ES-I3 (cell line): ENCODE data around the gene BACE2.

ENCODE experiments used
- H3K36me3 ChIP-seq: 2 replicates; pipeline ENCODE4 v1.6.1; 2013; ENCODE audit warnings: mild to moderate bottlenecking, low read length, control low read depth, moderate library complexity; ENCODE audit not compliant: insufficient read depth
- H3K4me1 ChIP-seq: 2 replicates; pipeline ENCODE4 v1.6.1; 2013; ENCODE audit warnings: mild to moderate bottlenecking, control low read depth, low read length; ENCODE audit not compliant: insufficient read depth
- H3K9ac ChIP-seq: 2 replicates; pipeline ENCODE4 v1.6.1; 2013; ENCODE audit warnings: low read depth, mild to moderate bottlenecking, low read length, moderate library complexity
- H3K9me3 ChIP-seq: 2 replicates; pipeline ENCODE4 v1.6.1; 2013; ENCODE audit warnings: mild to moderate bottlenecking, low read length, moderate library complexity; ENCODE audit not compliant: control insufficient read depth, insufficient read depth

The BACE2 gene

DNA sequence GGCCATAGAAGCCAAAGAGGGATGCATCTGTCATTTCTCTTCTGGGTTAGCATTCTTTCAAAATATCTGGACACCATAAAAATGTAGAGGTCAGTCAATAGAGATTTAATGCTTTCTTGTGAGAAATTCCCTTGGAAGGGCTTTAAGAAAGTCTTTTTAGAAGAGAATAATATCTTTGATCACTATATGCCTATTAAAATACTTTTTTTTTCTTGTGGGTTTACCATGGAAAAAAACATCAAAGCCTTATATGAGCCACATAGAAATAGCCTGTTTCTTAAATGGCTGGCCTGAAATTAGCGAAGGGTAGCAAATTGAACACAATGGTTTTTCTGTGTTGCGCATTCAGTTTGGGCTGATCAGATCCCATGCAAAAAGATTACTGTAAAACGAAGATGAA, 36.8 kb downstream of the BACE2 start:
- Histone ChIP-seq H3K4me1 (0 out of 2 replicates have a peak, but pooled peaks cover 6% of the 10 kb centered on the region), H3K9me3 (no peaks in the 10 kb centered on the region; the same call in 1 of the 2 replicates), H3K36me3 (no peaks in the 10 kb centered on the region; the same call in 1 of the 2 replicates), H3K9ac (no peak overlapping the region)

DNA sequence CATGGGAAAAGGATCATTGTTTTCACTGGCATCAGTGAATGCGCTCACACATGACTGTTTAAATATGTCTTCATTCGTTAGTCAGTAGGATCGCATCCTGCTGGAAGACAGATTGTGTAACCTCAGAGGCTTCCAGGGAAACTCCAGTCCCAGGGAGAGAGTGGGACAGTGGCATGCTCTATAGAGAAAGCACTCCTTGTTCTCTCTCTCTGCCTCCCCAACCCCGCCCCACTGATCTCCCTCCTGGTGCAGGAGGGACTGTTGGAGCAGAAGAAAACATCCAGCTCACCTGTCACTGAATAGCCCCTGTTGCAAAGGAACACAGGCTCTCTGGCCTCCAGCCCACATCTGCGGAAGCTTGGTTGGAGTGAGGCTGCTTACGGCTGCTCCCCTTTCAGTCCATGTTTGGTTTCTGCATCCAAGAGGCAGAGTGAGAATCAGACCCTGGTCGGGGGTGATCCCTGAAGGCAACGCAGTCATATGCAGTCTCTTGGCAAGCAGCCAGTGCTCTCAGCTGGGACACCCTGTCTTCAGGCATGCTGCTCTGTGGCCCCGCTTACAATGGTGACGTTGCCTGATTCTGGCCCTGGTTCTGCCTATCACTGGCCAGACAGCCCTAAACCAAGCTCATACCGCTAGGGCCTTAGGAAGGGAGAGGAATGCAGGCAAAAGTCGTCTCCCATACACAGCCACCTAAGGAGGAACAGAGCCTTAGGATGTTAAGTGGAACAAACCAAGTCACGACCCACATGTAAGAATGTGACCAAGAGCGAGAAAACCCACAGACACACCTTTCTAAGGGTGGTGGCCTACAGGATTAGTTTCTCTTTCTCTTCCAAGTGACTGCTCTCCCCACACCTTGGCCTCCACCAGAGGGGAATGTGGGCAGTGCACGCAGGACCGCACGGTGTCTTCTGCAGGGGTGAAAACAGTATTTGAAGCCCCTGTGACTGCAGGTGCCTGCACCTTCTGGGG, 39.7 kb downstream of the BACE2 start:
- Histone ChIP-seq H3K36me3 (no peaks in the 10 kb centered on the region; the same call in 1 of the 2 replicates), H3K4me1 (0 out of 2 replicates have a peak, but pooled peaks cover 6% of the 10 kb centered on the region), H3K9me3 (no peaks in the 10 kb centered on the region; the same call in 1 of the 2 replicates), H3K9ac (no peak overlapping the region)

DNA sequence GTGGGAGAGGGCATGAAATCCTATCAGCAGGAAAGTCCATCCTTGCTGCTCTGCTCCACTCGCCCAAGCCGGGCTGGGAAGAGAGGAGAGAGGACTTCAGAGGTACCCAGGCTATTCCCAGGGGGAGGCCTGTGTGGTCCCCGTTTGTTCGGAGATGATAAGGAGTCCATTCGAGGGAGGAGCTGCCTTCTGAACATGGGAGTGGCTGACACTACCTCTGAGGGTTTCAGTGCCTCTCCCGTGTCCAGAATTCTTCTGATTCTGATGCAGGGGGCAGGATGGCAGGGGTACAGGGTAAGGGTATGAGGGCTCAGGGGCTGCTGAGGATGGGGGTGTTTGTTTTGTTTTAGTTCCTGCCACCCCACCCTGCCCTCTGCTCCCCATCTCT, 40.4 kb downstream of the BACE2 start:
- no peaks in the 10 kb centered on the region; the same call in 1 of the 2 replicates for H3K36me3 ChIP-seq
- 0 out of 2 replicates have a peak, but pooled peaks cover 6% of the 10 kb centered on the region for H3K4me1 ChIP-seq
- H3K9me3 ChIP-seq, result no peaks in the 10 kb centered on the region; the same call in 1 of the 2 replicates
- no peak overlapping the region for H3K9ac ChIP-seq

DNA sequence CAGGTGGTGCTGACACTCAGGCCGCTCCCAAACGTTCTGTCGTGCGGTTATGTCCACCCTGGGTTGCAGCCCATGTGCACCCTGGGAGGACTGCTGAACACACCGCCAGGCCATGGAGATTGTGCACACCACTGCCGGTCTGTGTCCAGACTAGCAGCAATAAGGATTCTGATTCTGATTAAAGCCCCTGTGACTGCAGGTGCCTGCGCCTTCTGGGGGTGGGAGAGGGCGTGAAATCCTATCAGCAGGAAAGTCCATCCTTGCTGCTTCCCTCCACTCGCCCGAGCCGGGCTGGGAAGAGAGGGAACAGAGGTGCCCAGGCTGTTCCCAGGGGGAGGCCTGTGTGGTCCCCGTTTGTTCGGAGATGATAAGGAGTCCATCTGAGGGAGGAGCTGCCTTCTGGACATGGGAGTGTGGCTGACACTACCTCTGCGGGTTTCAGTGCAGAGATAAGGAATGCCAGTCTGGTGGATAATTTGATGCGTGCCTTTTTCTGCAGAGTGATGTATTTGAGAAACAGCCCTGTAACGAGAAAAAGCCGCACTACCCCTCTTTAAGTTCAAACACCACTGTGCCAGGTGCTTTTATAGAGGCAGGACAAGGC, 41.2 kb downstream of the BACE2 start:
- H3K4me1 ChIP-seq, result 0 out of 2 replicates have a peak, but pooled peaks cover 6% of the 10 kb centered on the region
- H3K9ac ChIP-seq, result no peak overlapping the region
- H3K9me3 ChIP-seq, result no peaks in the 10 kb centered on the region; the same call in 1 of the 2 replicates
- no peaks in the 10 kb centered on the region; the same call in 1 of the 2 replicates for H3K36me3 ChIP-seq

DNA sequence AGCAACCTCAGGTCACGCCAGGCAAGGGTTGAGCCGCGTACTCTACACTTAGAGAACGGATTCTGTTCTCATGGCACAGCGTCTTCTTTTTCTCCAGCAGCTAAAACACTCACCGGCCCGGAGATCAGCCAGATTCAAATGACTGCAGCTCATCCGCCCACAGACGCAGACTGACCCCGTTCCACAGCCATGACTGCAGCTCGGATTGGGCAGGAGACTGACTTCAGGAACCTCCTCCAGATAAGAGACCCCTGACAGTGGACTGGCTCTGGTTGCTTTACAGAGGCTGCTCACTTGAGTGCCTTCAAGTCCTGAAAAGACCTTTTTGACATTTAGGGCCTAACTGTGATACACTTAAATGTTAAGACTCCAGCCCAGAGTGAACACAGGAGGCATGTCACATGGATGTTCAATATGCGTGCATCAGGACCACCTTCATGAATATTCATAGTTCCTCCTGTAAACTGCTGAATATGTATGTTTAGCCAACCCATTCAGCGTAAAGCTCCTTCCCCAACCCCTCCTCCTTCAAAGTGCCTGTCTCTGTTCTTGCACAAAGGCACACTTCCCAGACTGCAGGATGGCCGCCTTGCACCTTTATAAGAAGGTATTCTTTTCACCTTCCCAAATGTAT, 42.6 kb downstream of the BACE2 start:
- Histone ChIP-seq H3K9me3 (no peaks in the 10 kb centered on the region; the same call in 1 of the 2 replicates), H3K4me1 (0 out of 2 replicates have a peak, but pooled peaks cover 6% of the 10 kb centered on the region), H3K9ac (no peak overlapping the region), H3K36me3 (no peaks in the 10 kb centered on the region; the same call in 1 of the 2 replicates)

DNA sequence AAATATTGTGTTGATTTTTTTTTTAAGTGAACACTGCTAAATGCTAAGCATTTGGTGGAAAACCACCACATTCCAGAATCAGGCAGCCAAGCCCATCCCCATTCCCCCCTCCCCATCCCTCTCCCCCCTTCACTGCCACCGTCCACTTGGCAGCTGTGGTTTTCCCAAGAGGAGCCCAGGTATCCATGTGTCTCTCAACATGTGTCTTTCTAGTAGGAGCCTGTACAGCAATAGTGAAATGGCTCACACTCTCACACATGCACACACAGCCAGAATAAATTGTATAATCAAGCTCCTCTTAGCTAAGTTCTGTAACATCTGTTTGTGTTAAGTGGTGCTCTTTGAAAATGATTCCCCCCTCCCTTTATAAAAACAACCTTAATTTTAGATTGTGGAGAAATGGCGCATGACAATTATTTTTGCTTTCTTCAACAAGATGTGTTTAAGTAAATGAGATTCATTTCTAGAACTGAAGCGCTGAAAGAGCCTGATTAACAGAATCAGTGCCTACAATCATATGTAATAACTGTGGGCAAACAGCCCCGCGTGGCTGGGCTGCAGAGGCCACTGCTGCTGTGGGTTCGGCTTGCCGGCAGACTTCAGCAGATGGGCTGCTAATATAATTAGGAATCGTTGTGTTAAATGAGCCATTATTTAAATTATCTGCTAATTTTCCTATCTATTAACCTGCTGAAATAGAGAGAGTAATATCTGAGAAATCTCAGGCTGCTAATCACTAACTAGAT, 43.3 kb downstream of the BACE2 start:
- Histone ChIP-seq H3K9ac (no peak overlapping the region), H3K9me3 (no peaks in the 10 kb centered on the region), H3K4me1 (0 out of 2 replicates have a peak, but pooled peaks cover 6% of the 10 kb centered on the region), H3K36me3 (no peaks in the 10 kb centered on the region)

DNA sequence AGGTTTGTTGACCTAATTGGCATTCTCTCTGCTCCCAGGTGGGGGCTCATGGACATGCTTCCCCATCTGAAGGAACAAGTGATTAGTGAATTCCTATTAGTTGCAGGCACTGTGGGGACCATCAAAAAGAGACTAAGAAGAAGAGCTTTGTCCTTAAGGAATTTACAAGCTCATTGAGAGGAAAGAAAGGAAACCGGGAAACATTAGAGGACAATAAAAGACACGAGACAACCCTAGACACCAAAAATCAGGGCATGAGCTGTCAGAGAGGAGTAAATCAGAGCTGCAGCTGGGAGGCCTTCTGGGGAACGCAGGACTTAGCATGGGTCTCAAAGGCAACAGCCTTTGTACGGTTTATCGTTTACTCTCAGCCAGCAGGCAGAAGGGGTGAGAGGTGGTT, 45.1 kb downstream of the BACE2 start:
- no peak overlapping the region for H3K9ac ChIP-seq
- no peaks in the 10 kb centered on the region for H3K4me1 ChIP-seq
- no peaks in the 10 kb centered on the region for H3K36me3 ChIP-seq
- no peaks in the 10 kb centered on the region for H3K9me3 ChIP-seq

DNA sequence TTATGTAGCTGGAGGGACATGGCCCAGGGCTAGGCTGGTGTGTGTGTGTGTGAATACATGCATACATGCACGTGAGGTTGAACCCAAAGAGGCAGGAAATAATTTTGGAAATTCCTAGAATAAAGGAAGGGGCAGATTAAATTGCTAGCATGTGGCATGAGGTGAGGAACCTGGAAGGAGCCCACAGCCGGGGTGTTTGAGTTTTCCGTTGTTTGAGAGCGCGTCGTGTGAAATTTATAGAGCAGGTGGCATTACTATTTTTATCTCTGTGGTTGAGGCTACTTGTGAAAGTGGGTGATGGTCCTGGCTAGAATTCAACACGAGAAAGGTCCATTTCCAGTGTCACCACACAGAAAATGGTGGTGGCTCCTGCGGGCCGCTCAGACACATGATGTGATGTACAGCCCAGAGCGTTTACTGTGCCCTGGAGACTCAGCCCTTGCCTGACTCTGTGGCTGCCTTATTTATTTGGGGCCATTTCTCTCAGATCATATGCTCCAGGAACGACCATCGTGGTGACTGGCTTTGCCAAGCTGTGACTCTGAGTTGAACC, 48.0 kb downstream of the BACE2 start:
- Histone ChIP-seq H3K36me3 (no peaks in the 10 kb centered on the region), H3K9ac (no peak overlapping the region), H3K9me3 (no peaks in the 10 kb centered on the region), H3K4me1 (no peaks in the 10 kb centered on the region; the same call in 1 of the 2 replicates)

DNA sequence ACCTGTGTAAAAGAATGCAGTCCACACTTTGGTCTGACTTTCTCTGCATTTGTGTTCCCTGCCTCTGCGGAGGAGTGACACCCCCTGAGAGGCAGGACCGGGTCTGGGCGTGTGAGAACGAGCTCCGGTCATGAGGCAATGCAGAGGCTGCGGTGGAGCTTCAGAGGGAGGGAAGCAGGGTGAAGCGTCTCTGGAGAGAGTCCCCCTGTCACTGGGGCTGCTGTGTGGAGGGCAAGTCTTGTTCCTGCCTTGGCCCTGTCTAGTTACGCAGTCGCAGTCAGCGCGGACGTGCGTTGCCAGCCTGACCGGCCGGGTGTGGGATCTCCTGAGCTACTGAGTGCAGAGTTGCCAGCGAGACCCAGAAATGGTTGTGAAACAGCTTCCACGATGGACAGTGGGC, 48.5 kb downstream of the BACE2 start:
- Histone ChIP-seq H3K9me3 (no peaks in the 10 kb centered on the region), H3K9ac (no peak overlapping the region), H3K36me3 (no peaks in the 10 kb centered on the region), H3K4me1 (no peaks in the 10 kb centered on the region; the same call in 1 of the 2 replicates)

DNA sequence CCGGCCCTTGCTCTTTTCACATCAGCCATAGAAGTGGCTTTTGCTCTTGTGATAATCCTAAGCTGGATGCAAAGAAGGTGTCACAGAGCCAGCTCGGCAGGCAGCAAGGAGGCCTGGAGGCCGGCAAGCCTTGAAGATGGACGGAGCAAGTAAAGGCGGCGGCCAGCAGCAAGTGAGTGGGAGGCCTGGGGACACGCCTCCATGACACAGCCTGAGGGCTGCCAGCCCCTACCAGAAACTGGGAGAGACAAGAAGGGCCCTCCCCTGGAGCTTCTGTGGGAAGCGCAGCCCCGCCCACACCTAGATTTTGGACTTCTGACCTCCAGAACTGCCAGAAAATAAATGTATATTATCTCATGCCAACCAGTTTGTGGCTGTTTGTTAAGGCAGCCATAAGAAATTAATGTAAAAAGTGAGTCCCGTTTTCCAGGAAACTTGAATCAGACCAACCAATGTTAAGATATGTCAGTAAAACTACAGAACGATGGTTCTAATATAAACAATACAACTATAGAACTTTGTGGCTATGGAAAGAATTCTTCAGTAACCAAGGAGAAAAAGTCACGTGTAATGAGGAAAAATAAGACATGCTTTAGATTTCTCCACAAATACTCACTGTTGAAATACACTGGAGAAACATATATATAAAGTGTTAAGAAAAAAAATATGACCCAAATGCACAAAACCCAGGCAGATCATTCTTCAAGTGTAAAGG, 49.9 kb downstream of the BACE2 start:
- Histone ChIP-seq H3K36me3 (no peaks in the 10 kb centered on the region), H3K9me3 (no peaks in the 10 kb centered on the region), H3K9ac (no peak overlapping the region), H3K4me1 (no peaks in the 10 kb centered on the region; the same call in 1 of the 2 replicates)

DNA sequence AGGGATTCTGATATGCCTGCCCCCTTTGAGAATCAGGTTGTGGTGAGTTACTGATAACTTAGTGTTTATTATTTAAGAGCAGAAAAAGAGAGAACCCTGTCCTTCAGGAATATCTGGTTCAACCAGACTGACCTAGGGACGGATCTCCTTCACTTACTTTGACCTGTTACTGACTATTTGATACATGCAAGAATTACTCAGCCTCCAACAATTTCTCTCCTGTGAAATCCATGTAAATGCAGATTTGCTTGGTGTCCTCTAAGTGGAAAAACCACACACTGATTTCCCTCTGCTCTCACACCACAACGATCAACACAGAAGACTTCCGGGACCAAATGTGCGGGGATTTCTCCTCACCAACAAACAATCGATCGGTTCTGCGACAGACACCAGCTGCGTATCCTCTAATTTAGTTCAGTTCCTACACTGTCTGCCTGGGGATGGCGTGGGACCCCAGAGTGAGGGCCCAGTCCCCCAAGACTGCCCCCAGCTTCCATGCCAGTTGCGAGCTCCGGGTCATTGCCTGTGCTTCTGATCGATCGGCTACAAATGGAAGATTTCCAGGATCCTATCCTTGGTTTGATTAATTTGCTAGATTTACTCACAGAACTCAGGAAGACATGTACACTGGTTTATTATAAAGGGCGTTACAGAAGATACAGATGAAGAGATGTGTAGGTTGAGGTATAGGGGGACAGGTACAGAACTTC, 51.7 kb downstream of the BACE2 start:
- H3K9ac ChIP-seq, result no peak overlapping the region
- H3K9me3 ChIP-seq, result no peaks in the 10 kb centered on the region
- no peaks in the 10 kb centered on the region; the same call in 1 of the 2 replicates for H3K4me1 ChIP-seq
- H3K36me3 ChIP-seq, result no peaks in the 10 kb centered on the region

DNA sequence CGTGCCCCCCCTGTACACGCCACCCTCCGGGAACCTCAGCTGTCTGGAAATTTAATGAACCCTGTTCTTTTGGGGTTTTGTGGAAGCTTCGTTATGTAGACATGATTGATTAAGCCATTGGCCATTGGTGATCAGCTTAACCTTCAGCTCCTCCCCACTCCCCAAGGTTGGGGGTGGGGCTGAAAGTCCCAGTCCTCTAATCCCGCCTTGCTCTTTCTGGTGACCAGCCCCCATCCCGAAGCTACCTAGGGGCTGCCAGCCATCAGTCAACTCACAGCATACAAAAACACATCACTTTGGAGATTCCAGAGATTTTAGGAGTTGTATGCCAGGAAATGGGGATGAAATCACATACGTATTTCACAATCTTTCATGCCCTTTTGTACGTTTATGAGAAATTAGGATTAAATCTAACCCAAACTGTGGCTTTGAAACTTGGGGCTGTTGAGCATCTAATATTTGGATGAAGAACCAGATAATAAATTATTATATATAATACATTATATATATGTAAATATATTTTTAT, 52.3 kb downstream of the BACE2 start:
- Histone ChIP-seq H3K36me3 (no peaks in the 10 kb centered on the region), H3K9me3 (no peaks in the 10 kb centered on the region), H3K9ac (no peak overlapping the region), H3K4me1 (no peaks in the 10 kb centered on the region; the same call in 1 of the 2 replicates)
